Mononuclear cell (primary cell): ENCODE data around the gene BRD9. TPM values are rescaled to one million over a fixed set of nuclear protein-coding genes. Genes with fewer than 3 reads are reported as not detected.
A peak's percentile ranks its signal among the peaks of the same experiment; 100 is the strongest.

Experiments
- H3K27me3 ChIP-seq: 2 replicates; pipeline ENCODE4 v1.6.0; 2011; ENCODE audit warnings: low read length, control low read depth; ENCODE audit not compliant: insufficient read depth
- H3K4me1 ChIP-seq: 2 replicates; pipeline ENCODE4 v1.5.1; 2011; ENCODE audit warnings: mild to moderate bottlenecking, low read length, control low read depth; ENCODE audit not compliant: insufficient read depth
- H3K4me3 ChIP-seq: 2 replicates; pipeline ENCODE4 v1.5.1; 2011; ENCODE audit warnings: mild to moderate bottlenecking, low read length, moderate library complexity
- H3K9me3 ChIP-seq: 2 replicates; pipeline ENCODE4 v1.5.1; 2011; ENCODE audit warnings: low read depth, mild to moderate bottlenecking, control low read depth, low read length
- total RNA-seq: library from RNA; depleted of rRNA; stranded (reverse); fragments of >200 nt; gene quantifications from one replicate; pipeline ENCODE4 v1.2.3, GENCODE V29; 2012

BRD9 gene
- total RNA-seq, 1 donor: 30.7 TPM

- no peaks in the 10 kb centered on the region for H3K4me1 ChIP-seq
- no peak overlapping the region for H3K4me3 ChIP-seq
- no peaks in the 10 kb centered on the region for H3K27me3 ChIP-seq
- H3K9me3 ChIP-seq: no peaks in the 10 kb centered on the region
Measured at GRCh38 chr5:914612-915011, 22.0 kb upstream of the BRD9 start.

DNA sequence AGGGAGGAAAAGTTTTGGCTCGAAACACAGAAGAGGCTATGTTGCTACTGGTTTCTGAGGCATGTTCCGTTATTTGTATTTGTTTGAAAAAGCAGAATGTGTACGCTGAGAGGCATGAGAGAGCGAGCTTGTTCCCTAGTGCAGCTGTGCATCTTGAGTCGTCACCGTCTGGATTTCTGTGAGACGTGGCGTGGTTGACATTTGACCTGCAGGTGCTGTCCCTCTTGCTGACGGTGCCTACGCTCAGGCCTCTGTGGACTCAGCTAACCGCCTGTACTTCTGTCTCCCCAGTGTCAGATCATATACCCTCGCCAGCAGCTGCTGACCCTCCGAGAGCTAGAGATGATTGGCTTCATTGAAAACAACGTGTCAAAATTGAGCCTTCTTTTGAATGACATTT lies 21.6 kb upstream of the BRD9 start:
- H3K9me3 ChIP-seq: no peaks in the 10 kb centered on the region
- no peaks in the 10 kb centered on the region for H3K27me3 ChIP-seq
- H3K4me1 ChIP-seq: no peaks in the 10 kb centered on the region
- H3K4me3 ChIP-seq: no peak overlapping the region

DNA sequence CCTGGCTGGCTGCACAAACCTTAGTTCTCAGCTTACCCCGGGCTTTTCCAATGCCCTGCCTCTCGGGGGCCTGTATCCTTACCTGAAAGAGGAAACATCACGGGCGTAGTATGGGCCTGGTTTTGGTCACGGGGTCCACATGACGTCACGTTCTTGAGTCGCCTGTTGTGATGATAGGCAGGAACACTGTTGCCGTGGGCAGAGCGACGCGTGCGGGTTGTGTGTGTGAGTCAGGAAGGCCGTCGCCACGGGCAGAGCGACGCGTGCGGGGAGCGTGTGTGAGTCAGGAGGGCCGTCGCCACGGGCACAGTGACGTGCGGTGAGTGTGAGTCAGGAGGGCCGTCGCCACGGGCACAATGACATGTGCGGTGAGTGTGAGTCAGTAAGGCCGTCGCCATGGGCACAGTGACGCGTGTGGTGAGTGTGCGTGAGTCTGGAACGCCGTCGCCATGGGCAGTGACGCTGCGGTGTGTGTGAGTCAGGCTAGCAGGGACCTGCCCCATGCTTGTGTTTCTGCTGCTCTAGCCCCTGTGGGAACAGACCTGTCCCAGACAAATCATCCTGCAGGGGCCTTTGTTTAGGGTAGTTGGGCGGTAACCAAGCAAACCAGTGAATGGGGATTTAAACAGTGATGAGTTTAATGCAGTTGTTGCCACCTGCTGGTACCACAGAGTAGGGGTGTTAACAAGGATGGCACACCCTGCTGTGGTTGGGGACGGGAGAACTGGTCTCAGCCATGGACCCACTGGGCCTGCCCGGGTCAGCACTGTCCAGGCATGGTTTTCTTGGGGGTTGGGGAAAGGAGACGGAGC lies 19.9 kb upstream of the BRD9 start:
- Histone ChIP-seq H3K27me3 (no peaks in the 10 kb centered on the region), H3K4me1 (no peaks in the 10 kb centered on the region), H3K4me3 (no peak overlapping the region), H3K9me3 (no peaks in the 10 kb centered on the region)

- H3K27me3 ChIP-seq: no peaks in the 10 kb centered on the region
- no peaks in the 10 kb centered on the region for H3K4me1 ChIP-seq
- no peak overlapping the region for H3K4me3 ChIP-seq
- H3K9me3 ChIP-seq: no peaks in the 10 kb centered on the region
Measured at GRCh38 chr5:911601-912000, 19.0 kb upstream of the BRD9 start.

- H3K4me3 ChIP-seq: no peak overlapping the region
- no peaks in the 10 kb centered on the region for H3K4me1 ChIP-seq
- H3K9me3 ChIP-seq: no peaks in the 10 kb centered on the region
- H3K27me3 ChIP-seq: no peaks in the 10 kb centered on the region
Measured at GRCh38 chr5:910769-911160, 18.2 kb upstream of the BRD9 start.

DNA sequence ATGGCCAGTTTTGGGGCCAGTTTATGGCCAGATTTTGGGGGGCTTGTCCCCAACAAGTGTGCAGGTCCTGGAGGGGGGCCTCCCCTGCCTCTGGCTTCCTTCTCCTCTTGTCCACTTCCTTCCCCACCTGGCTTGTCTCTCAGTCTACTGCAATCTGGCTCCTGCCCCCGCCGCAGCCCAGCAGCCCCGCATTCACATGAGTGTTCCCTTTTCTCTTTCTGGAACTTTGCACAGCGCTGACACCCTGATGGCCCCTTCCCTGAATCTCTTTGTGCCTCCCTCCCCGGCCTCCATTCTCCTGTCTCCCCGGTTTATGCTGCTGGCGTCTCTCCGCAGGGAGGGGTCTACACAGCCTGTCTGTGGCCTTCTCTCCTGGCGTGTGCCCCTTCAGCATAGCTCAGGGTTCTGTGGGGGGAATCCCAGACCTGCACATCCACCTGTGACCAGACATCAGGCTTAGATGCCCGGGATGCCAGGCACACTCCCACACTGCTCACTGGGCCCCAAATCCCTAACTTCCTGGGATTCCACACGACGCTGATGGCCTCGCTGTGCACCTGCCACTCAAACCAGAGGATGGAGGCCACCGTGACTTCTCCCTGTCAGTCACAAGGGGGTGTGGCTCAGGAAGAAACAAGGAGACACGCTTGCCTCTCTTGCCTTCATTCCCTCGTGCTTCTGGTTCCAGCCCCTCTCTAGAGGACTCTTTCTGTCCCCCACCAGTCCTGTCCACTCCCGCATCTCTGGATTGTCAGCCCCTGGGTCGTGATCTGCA lies 17.6 kb upstream of the BRD9 start:
- Histone ChIP-seq H3K4me3 (no peak overlapping the region), H3K27me3 (no peaks in the 10 kb centered on the region), H3K4me1 (no peaks in the 10 kb centered on the region), H3K9me3 (no peaks in the 10 kb centered on the region)

- Histone ChIP-seq H3K4me1 (no peaks in the 10 kb centered on the region), H3K9me3 (no peaks in the 10 kb centered on the region), H3K4me3 (no peak overlapping the region), H3K27me3 (no peaks in the 10 kb centered on the region)
Measured at GRCh38 chr5:909086-909485, 16.5 kb upstream of the BRD9 start.

DNA sequence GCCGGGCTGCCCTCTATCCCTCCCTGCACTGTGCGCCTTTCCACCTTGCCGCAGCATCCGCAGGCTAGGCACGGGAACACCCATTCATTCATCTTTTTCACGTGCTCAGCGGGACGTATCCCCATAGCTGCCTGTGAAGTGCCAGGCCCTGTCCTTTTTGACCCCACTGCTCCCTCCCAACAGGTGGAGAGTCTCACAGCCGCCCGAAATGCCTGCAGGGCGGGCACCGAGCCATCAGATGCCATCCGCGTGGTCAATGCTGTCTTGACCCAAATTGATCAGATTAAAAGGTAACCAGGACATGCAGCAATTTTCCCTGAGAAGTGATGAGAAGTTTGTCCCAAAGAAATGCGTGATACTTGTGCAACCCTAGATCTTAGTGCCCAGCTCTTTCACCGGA lies 15.6 kb upstream of the BRD9 start:
- no peaks in the 10 kb centered on the region for H3K4me1 ChIP-seq
- H3K4me3 ChIP-seq: no peak overlapping the region
- H3K9me3 ChIP-seq: no peaks in the 10 kb centered on the region

GRCh38 chr5:907366-907910 lies 14.8 kb upstream of the BRD9 start:
- Histone ChIP-seq H3K4me1 (no peaks in the 10 kb centered on the region), H3K4me3 (no peak overlapping the region), H3K27me3 (no peaks in the 10 kb centered on the region), H3K9me3 (no peaks in the 10 kb centered on the region)

More for the DNA sequence above, 15.6 kb upstream of the BRD9 start:
- H3K27me3 ChIP-seq: no peaks in the 10 kb centered on the region

DNA sequence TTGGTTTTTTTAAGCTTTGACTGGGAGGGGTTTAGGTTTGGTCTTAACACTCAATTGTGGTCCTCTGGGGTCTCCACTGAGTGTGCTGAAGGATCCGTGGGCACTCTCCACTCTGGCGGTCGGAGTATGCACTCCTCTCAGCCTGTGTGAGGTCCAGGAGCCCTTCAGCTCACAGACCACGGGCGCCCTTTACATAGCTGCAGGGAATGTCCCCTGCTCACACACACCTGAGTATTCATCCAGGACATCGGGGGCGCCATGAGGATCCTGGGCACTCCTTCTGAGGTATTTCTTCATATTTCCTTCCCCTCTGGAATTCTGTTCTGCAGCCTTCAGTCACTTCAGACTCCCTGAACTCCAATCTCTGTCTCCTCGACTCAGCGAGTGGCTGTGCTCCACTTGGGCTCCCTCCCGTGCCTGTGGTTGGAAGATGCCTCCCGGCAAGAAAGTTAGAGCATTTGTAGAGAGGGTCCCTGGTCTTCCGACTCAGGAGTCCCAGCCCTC lies 12.6 kb upstream of the BRD9 start:
- Histone ChIP-seq H3K4me1 (no peaks in the 10 kb centered on the region), H3K9me3 (no peaks in the 10 kb centered on the region)

DNA sequence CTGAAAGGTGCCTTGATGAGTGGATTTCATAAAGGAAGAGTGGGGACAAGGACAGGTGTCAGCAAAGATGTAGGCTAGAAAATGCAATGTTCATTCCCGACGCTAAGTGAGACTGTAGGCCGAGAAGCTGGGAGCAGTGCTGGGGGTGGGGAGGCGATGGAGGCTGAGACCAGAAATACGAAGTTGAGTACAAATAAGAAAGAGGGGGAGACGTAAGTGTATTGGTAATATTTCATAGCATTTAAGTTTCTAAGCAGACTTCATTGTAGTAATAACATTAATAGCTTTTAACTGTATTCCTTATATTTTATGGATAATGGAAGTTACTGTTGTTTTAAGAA lies 11.1 kb upstream of the BRD9 start:
- Histone ChIP-seq H3K4me1 (no peaks in the 10 kb centered on the region), H3K9me3 (no peaks in the 10 kb centered on the region), H3K27me3 (no peaks in the 10 kb centered on the region), H3K4me3 (no peak overlapping the region)

More for the DNA sequence above, 12.6 kb upstream of the BRD9 start:
- Histone ChIP-seq H3K27me3 (no peaks in the 10 kb centered on the region), H3K4me3 (no peak overlapping the region)

- no peaks in the 10 kb centered on the region for H3K9me3 ChIP-seq
Measured at GRCh38 chr5:902129-902916, 9.7 kb upstream of the BRD9 start.

GRCh38 chr5:900781-901180 lies 8.2 kb upstream of the BRD9 start:
- Histone ChIP-seq H3K4me1 (no peaks in the 10 kb centered on the region), H3K4me3 (no peak overlapping the region), H3K27me3 (no peaks in the 10 kb centered on the region), H3K9me3 (no peaks in the 10 kb centered on the region)

More at GRCh38 chr5:902129-902916, 9.7 kb upstream of the BRD9 start:
- no peaks in the 10 kb centered on the region for H3K27me3 ChIP-seq
- H3K4me1 ChIP-seq: no peaks in the 10 kb centered on the region
- no peak overlapping the region for H3K4me3 ChIP-seq

GRCh38 chr5:893711-894110 lies 1.1 kb upstream of the BRD9 start:
- H3K4me3 ChIP-seq: no peak overlapping the region
- H3K4me1 ChIP-seq: peaks cover 22% of the 10 kb centered on the region
- no peaks in the 10 kb centered on the region for H3K9me3 ChIP-seq
- no peaks in the 10 kb centered on the region for H3K27me3 ChIP-seq

DNA sequence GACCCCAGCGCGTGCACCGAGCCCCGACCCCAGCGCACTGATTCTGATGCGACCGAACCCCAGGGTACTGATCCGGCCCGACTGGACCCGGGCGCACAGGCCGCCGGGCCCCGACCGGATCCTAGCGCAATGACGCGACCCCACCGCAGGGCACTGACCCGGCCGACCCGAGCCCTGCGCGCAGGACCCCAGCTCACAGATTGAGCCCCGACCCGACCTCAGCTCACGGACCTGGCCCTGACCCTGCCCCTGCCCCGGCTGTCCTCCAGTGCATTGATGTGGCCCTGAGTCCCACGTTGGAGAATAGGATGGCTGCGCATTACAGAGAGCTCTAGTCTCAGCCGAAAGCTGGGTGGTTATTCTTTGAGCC lies 521 bp upstream of the BRD9 start:
- Histone ChIP-seq H3K9me3 (no peaks in the 10 kb centered on the region), H3K4me1 (peaks cover 22% of the 10 kb centered on the region), H3K27me3 (no peaks in the 10 kb centered on the region), H3K4me3 (peak overlapping the region; percentile 73)
